ENCODE measurements around the gene VMO1. TPM values are rescaled to one million over a fixed set of nuclear protein-coding genes. Genes with fewer than 3 reads are reported as not detected.

Gene VMO1
- total RNA-seq, 1 experiment from 2014 or later = not detected

GRCh38 chr17:4766201-4766600 lies 20.0 kb downstream of the VMO1 start:
- H3K4me3 Mint-ChIP-seq = no peak overlapping the region
- no peak for TF ChIP-seq CTCF (conservative IDR thresholded peaks at IDR 0.05)
- no peaks in the 10 kb centered on the region for H3K4me1 ChIP-seq (ENCODE audit: insufficient read depth, low read length)
- no peak overlapping the region for H2AFZ ChIP-seq (ENCODE audit: low read length)
- no peak overlapping the region for H2BK120ac ChIP-seq (ENCODE audit: low read depth, low read length, poor library complexity, severe bottlenecking)
- WGBS (ENCODE audit: extremely low coverage, insufficient read length, low lambda C conversion rate) = no CpG with 5 or more reads among the region's 3 CpGs
- H3K9ac ChIP-seq (ENCODE audit: extremely low read depth, insufficient read length, low read length) = no peak overlapping the region
- H2BK5ac ChIP-seq (ENCODE audit: insufficient read length, low read length) = no peak overlapping the region
- no peak overlapping the region for H3K23ac ChIP-seq (ENCODE audit: insufficient read length, low read depth, low read length)
- H3K27me3 Mint-ChIP-seq (ENCODE audit: low read depth) = peaks cover 5% of the 10 kb centered on the region
- H2BK15ac ChIP-seq (ENCODE audit: low read depth, low read length) = no peak overlapping the region
- no peaks in the 10 kb centered on the region for H3K9me3 Mint-ChIP-seq
- no peaks in the 10 kb centered on the region for H3K4me1 Mint-ChIP-seq
- H3K56ac ChIP-seq (ENCODE audit: insufficient read length, low read depth, low read length) = no peak overlapping the region
- no peak overlapping the region for H3K14ac ChIP-seq (ENCODE audit: insufficient read depth, low read length)
- no peak overlapping the region for H2AK5ac ChIP-seq (ENCODE audit: insufficient read length, low read length)
- H2BK12ac ChIP-seq (ENCODE audit: insufficient read length, low read depth, low read length) = no peak overlapping the region
- H3K23me2 ChIP-seq (ENCODE audit: insufficient read length, low read depth, low read length, poor library complexity, severe bottlenecking) = no peaks in the 10 kb centered on the region
- H3K79me2 ChIP-seq (ENCODE audit: insufficient read depth, low read length) = no peaks in the 10 kb centered on the region
- no peak overlapping the region for H4K8ac ChIP-seq (replicated peaks; ENCODE audit: insufficient read length, low read depth, low read length)
- no peak overlapping the region for H3T11ph ChIP-seq (ENCODE audit: low read length)
- H3K4ac ChIP-seq (ENCODE audit: low read depth, low read length) = no peak overlapping the region
- no peak overlapping the region for H3K4me2 ChIP-seq (ENCODE audit: insufficient read depth, insufficient read length, low read length)
- no peaks in the 10 kb centered on the region for H3K9me3 ChIP-seq (ENCODE audit: control insufficient read depth, low read depth, low read length)
- no peak overlapping the region for H2BK20ac ChIP-seq (ENCODE audit: low read depth, low read length, poor library complexity, severe bottlenecking)
- H4K91ac ChIP-seq (ENCODE audit: insufficient read length, low read depth, low read length) = no peak overlapping the region
- H4K5ac ChIP-seq (ENCODE audit: insufficient read length, low read depth, low read length) = no peak overlapping the region
- H3K27me3 ChIP-seq (ENCODE audit: insufficient read depth, low read length) = no peaks in the 10 kb centered on the region
- no peak overlapping the region for H3K27ac ChIP-seq (ENCODE audit: insufficient read length, low read depth, low read length)
- no peak overlapping the region for H3K18ac ChIP-seq (ENCODE audit: insufficient read length, low read depth, low read length)
- H3K27ac Mint-ChIP-seq = no peak overlapping the region
- no peaks in the 10 kb centered on the region for H3K79me1 ChIP-seq (ENCODE audit: insufficient read depth, low read depth, low read length, poor library complexity, severe bottlenecking)
- no peaks in the 10 kb centered on the region for H3K36me3 Mint-ChIP-seq (ENCODE audit: insufficient read depth in 1 of 3, low read depth in 3 of 3)
- no peak for DNase-seq
- no peaks in the 10 kb centered on the region for H4K20me1 ChIP-seq (ENCODE audit: control insufficient read depth, insufficient read depth, insufficient read length)
